ENCODE results near the gene TEPSIN.

TEPSIN gene, protein sequence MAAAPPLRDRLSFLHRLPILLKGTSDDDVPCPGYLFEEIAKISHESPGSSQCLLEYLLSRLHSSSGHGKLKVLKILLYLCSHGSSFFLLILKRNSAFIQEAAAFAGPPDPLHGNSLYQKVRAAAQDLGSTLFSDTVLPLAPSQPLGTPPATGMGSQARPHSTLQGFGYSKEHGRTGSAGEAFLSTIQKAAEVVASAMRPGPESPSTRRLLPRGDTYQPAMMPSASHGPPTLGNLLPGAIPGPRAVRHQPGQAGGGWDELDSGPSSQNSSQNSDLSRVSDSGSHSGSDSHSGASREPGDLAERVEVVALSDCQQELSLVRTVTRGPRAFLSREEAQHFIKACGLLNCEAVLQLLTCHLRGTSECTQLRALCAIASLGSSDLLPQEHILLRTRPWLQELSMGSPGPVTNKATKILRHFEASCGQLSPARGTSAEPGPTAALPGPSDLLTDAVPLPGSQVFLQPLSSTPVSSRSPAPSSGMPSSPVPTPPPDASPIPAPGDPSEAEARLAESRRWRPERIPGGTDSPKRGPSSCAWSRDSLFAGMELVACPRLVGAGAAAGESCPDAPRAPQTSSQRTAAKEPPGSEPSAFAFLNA

DNA sequence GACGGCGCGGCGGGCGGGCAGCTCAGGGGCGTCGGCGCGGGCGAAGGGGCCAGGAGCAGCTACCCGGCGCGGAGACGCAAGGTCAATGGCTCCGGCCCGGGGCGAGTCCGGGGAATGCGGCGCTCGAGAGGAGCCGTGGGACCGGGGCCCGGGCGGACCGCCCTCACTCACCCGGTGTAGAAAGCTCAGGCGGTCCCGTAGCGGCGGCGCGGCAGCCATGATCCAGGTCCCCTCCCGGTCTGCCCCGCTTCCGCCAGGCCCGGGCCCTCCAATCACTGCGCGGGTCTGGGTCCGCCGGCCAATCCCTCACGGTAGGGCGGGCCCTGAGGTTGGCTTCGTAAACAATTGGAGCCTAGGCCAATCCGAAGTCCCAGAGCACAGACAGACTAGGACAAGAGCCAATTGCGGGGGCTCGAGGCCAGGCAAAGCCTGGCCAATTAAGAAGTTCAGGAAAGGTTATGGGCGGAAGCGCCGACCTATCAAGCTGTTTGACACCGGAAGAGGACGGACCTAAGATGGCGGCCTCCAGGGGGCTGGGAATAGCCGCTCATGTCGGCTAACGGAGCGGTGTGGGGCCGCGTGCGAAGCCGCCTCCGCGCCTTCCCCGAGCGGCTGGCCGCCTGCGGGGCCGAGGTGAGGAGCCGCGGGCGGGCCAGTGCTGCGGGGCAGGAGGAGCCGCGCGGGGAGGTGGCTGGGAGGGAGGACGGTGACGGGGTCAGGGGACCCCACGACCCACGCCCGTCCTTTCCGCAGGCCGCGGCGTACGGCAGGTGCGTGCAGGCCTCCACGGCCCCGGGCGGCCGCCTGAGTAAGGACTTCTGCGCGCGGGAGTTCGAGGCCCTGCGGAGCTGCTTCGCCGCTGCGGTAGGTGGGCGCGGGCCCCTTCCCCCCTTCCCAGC lies at the start of gene TEPSIN, which contains the start of gene NDUFAF8:
Gene TEPSIN, minus strand, starts transcription at position 241 of the 899 bp plus-strand sequence. Its CDS starts 22 bp downstream, at position 219.
Gene NDUFAF8, plus strand, starts transcription at position 504 of the 899 bp plus-strand sequence. Its CDS starts 46 bp downstream, at position 550.
- DNase-seq (ENCODE audit: low spot score) = peak; percentile 100

GRCh38 chr17:81287741-81288430 lies 49.0 kb upstream of the TEPSIN start:
- DNase-seq (ENCODE audit: low spot score) = no peak

GRCh38 chr17:81287152-81287551 lies 48.3 kb upstream of the TEPSIN start:
- DNase-seq (ENCODE audit: low spot score) = no peak

GRCh38 chr17:81286491-81287145 lies 47.8 kb upstream of the TEPSIN start:
- no peak for DNase-seq (ENCODE audit: low spot score)

GRCh38 chr17:81285894-81286293 lies 47.0 kb upstream of the TEPSIN start:
- no peak for DNase-seq (ENCODE audit: low spot score)

GRCh38 chr17:81285179-81285878 lies 46.5 kb upstream of the TEPSIN start:
- no peak for DNase-seq (ENCODE audit: low spot score)

DNA sequence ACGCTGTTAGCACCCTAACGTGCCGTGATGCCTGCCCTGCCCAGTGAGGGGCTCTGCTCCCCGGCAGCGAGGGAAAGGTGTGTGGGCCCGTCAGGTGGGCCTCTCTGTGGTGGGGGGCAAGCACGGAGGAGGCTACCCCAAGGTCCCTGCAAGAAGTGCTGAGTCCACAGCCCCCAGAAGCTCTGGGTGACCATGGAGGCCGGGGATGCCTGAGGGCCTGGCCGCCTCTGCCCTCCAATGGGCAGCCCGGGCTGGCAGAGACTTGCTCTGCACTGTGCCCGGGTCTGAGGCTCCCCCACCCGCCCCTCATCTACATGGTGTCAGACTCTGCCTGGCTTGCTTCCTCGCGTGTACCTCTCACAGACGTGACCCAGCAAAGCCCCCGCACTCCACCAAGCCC lies 44.0 kb upstream of the TEPSIN start:
- DNase-seq (ENCODE audit: low spot score) = no peak

- DNase-seq (ENCODE audit: low spot score) = no peak
Observed at GRCh38 chr17:81282141-81282540, 43.3 kb upstream of the TEPSIN start.

GRCh38 chr17:81280571-81280970 lies 41.7 kb upstream of the TEPSIN start:
- DNase-seq (ENCODE audit: low spot score) = no peak

GRCh38 chr17:81279278-81280275 lies 40.7 kb upstream of the TEPSIN start:
- no peak for DNase-seq (ENCODE audit: low spot score)

DNA sequence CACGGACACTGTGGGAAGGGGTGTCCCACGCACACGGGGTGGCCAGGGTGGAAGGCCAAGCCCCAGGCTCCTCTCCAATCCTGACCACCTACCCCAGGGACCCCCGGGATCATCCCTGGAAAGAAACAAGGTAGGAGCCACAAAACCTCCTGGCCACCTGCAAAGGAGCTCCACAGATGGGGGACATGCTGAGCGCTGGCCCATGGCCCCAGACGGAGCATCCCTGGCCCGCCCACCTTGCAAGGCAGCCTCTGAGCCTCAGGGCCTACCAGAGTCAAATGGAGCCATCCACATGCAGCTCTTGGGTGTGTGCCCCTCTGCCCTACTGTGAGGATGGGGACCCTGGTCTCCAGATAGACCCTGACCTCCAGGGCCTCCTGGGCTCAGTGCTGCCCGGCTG lies 40.0 kb upstream of the TEPSIN start:
- no peak for DNase-seq (ENCODE audit: low spot score)

DNA sequence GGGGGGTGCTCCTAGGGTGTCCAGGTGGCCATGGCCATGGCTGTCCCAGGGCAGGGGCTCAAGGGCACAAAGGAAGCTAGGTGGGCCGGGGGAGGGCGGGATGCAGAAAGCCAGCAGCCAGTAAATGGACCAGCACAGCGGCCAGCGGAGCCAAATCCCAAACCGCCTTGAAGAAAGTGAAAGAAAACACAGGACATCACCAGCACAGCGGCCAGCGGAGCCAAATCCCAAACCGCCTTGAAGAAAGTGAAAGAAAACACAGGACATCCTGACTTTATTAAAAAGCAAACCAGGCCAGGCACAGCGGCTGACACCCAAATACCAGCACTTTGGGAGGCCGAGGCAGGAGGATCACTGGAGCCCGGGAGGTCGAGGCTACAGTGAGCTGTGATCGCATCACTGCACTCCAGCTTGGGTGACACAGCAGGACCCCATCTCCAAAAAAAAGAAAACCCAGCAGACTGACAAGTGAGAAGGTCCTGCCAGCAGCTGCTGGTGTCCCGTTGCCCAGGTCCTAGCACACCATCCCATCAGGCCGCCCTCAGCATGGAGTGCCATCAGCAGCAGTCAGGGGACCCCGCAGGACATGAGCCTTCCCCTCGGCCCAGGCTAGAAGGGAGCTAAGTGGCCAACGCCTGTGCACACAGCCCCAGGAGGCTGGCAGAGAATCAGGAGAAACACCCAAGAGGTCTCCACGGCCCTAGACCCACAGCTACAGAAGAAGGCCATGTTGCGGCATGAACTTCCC lies 39.3 kb upstream of the TEPSIN start:
- no peak for DNase-seq (ENCODE audit: low spot score)

DNA sequence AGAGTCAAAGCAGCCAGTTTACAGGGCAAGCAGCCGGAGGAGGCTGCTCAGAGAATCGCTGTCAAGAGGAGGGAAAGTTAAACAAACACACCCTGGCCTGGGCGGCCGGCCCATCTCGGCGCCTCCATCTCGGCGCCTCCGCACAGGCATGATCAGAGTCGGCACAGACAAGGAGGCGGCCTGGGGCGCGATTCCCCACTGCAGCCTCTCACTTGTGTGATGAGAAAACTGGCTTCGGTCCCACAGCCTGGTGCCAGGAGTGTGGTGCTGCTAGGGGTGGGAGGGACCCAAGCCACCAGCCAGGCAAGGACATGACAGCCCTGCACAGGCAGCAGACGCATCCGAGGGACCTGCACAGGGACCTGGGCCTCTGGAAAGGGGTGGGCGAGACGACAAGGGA lies 38.6 kb upstream of the TEPSIN start:
- DNase-seq (ENCODE audit: low spot score) = no peak

DNA sequence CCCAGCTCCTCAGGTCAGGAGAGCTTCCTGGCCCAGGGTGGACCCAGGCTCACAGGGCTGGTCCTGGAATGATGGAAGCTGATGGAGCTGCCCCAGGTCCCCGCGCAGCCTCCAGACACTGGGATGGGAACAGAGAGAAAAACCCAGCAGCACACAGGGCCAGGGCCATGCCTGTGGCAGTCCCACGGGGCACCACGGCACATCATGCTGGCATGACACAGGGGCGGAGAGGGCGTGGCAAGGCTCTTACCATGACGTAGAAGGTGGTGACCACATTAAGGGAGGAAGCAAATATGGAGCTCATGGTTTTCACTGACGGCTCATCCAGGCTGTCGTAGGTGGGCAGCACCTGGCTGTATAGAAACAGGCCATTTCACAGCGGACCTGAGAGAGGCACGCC lies 37.9 kb upstream of the TEPSIN start:
- DNase-seq (ENCODE audit: low spot score) = no peak

- no peak for DNase-seq (ENCODE audit: low spot score)
Observed at GRCh38 chr17:81274471-81274855, 35.6 kb upstream of the TEPSIN start.

GRCh38 chr17:81273698-81274470 lies 35.0 kb upstream of the TEPSIN start:
- DNase-seq (ENCODE audit: low spot score) = no peak

DNA sequence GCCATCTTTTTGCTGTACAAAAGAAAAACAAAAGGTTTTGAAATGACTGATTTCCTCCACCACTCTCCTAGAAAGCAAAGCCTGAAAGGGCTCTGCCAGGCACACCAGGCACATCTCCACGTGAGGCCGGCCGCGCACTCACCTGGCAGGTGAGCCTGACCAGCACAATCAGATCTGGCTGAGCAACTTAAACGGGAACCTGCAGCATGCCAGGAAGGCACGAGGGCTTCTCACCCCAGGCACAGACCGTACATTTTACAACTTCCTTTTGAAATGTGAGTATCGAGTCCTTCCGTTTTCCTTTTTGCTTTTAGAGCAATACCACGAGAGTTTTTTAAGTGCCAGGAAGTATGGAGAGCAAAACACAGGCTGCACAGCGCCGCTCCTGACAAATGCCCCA lies 33.8 kb upstream of the TEPSIN start:
- DNase-seq (ENCODE audit: low spot score) = no peak

DNA sequence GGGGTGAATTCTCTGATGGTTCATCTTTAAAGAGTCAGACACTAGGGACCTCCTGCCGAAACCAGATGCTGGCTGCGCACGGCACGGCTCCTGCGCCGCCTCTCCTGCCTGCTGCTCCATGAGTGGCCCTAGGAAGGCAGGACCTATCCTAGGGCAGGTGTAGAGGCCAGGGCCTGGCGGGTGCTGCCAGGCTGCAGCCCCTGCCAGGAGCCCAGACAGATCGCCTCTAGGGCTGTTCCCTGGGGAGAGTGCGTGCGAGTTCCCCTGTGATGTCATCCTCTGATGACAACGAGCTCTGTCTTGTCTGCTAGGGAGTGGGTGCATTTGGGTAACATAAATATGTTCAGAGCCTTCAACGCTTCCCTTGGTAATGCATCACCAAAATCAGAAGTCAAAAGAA lies 32.4 kb upstream of the TEPSIN start:
- no peak for DNase-seq (ENCODE audit: low spot score)
